Lower leg skin (tissue), 3 donors: ENCODE data around the gene PCSK5.

Experiments
- CTCF ChIP-seq, 3 donors: fragments of 450-650 bp; IDR thresholded peaks; one replicate each; pipeline ENCODE4 v1.5.1; 2016; ENCODE audit warnings: antibody characterized with exemption in 3 of 3, mild to moderate bottlenecking in 3 of 3, moderate library complexity in 2 of 3
- POLR2A ChIP-seq, 2 donors: fragments of 450-650 bp; IDR thresholded peaks; one replicate each; pipeline ENCODE4 v1.6.1; 2016 to 2017; ENCODE audit warnings: antibody characterized with exemption in 2 of 2, mild to moderate bottlenecking in 1 of 2, moderate library complexity in 1 of 2

- TF ChIP-seq POLR2A (IDR thresholded peaks at IDR 0.05) (no peak), CTCF (IDR thresholded peaks at IDR 0.05) (no peak)
These were observed 379.3 kb downstream of the PCSK5 start for GRCh38 chr9:76269789-76270188.
